GM19193 (cell line): ENCODE data around the gene R3HDM2.

ENCODE experiments used
- POLR2A ChIP-seq: IDR thresholded peaks from 4 replicates; pipeline ENCODE4 v1.6.1; 2011; ENCODE audit not compliant: insufficient read depth, insufficient read length; ENCODE audit errors: extremely low read depth

R3HDM2 gene

GRCh38 chr12:57384478-57384877 is 46.4 kb downstream of the R3HDM2 start:
- no peak for TF ChIP-seq POLR2A

- TF ChIP-seq POLR2A: no peak
Measured at GRCh38 chr12:57381693-57382220, 49.1 kb downstream of the R3HDM2 start.

- no peak for TF ChIP-seq POLR2A
Measured at GRCh38 chr12:57380300-57380699, 50.5 kb downstream of the R3HDM2 start.

- no peak for TF ChIP-seq POLR2A
Measured at GRCh38 chr12:57377103-57377840, 53.6 kb downstream of the R3HDM2 start.

- no peak for TF ChIP-seq POLR2A
Measured at GRCh38 chr12:57372233-57372632, 58.6 kb downstream of the R3HDM2 start.

- TF ChIP-seq POLR2A: no peak
Measured at GRCh38 chr12:57370696-57371095, 60.1 kb downstream of the R3HDM2 start.

GRCh38 chr12:57370072-57370471 is 60.8 kb downstream of the R3HDM2 start:
- no peak for TF ChIP-seq POLR2A

- no peak for TF ChIP-seq POLR2A
Measured at GRCh38 chr12:57369202-57369601, 61.6 kb downstream of the R3HDM2 start.

- TF ChIP-seq POLR2A: no peak
Measured at GRCh38 chr12:57368349-57369095, 62.3 kb downstream of the R3HDM2 start.

- TF ChIP-seq POLR2A: no peak
Measured at GRCh38 chr12:57367121-57367520, 63.7 kb downstream of the R3HDM2 start.

- no peak for TF ChIP-seq POLR2A
Measured at GRCh38 chr12:57366315-57366714, 64.5 kb downstream of the R3HDM2 start.

GRCh38 chr12:57360468-57360867 is 70.4 kb downstream of the R3HDM2 start:
- TF ChIP-seq POLR2A: no peak

- no peak for TF ChIP-seq POLR2A
Measured at GRCh38 chr12:57358646-57359045, 72.2 kb downstream of the R3HDM2 start.

- TF ChIP-seq POLR2A: no peak
Measured at GRCh38 chr12:57355734-57356133, 75.1 kb downstream of the R3HDM2 start.

- TF ChIP-seq POLR2A: no peak
Measured at GRCh38 chr12:57352166-57352565, 78.7 kb downstream of the R3HDM2 start.

- TF ChIP-seq POLR2A: no peak
Measured at GRCh38 chr12:57347284-57347683, 83.6 kb downstream of the R3HDM2 start.
